CD4-positive, alpha-beta memory T cell (primary cell): ENCODE results near the gene TMC8. TPM values are rescaled to one million over a fixed set of nuclear protein-coding genes. Genes with fewer than 3 reads are reported as not detected.

Source experiments
- CTCF ChIA-PET: fragments of 350-600 bp; sonication (Branson Sonifier 250); formaldehyde crosslinking; loops from one replicate; lab custom pipeline; 2021; ENCODE audit warnings: inconsistent platforms; ENCODE audit not compliant: partially characterized antibody; lab: Charles Lee
- POLR2A ChIA-PET: fragments of 350-600 bp; sonication (Branson Sonifier 250); formaldehyde crosslinking; loops from one replicate; lab custom pipeline; 2021; ENCODE audit not compliant: partially characterized antibody; lab: Charles Lee
- DNase-seq, 5 donors: peaks; one replicate each; pipeline versions ENCODE4 v3.0.0 to v3.0.0-alpha.2; 2020 to 2022; ENCODE audit warnings: mixed read lengths in 1 of 5
- H3K27ac ChIP-seq: one replicate; pipeline ENCODE4 v1.7.0; 2013; ENCODE audit warnings: low read depth, low read length
- H3K27me3 ChIP-seq: 2 replicates; pipeline ENCODE4 v1.7.0; 2013; ENCODE audit warnings: mild to moderate bottlenecking, low read length, moderate library complexity; ENCODE audit not compliant: insufficient read depth
- H3K36me3 ChIP-seq: 2 replicates; pipeline ENCODE4 v1.7.0; 2013; ENCODE audit warnings: mild to moderate bottlenecking, low read length, moderate library complexity; ENCODE audit not compliant: insufficient read depth
- H3K4me1 ChIP-seq: 2 replicates; pipeline ENCODE4 v1.7.0; 2013; ENCODE audit warnings: mild to moderate bottlenecking, low read length, moderate library complexity; ENCODE audit not compliant: insufficient read depth
- H3K4me3 ChIP-seq, 2 donors: one replicate each; pipeline ENCODE4 v1.7.0; 2013; ENCODE audit warnings: low read length in 2 of 2, mild to moderate bottlenecking in 1 of 2
- H3K9me3 ChIP-seq, 2 donors: one replicate each; pipeline ENCODE4 v1.7.0; 2013; ENCODE audit warnings: low read length in 2 of 2, control low read depth in 1 of 2; ENCODE audit not compliant: control insufficient read depth in 1 of 2
- H3K27ac Mint-ChIP-seq, 7 donors: one replicate each; pipeline ENCODE4 v1.8.0; 2020 to 2021; ENCODE audit warnings: mixed read lengths in 7 of 7, mild to moderate bottlenecking in 6 of 7, inconsistent platforms in 3 of 7, moderate library complexity in 3 of 7
- H3K27me3 Mint-ChIP-seq, 2 donors: one replicate each; pipeline ENCODE4 v1.8.0; 2020 to 2021; ENCODE audit warnings: mixed read lengths in 2 of 2
- H3K36me3 Mint-ChIP-seq, 2 donors: one replicate each; pipeline ENCODE4 v1.8.0; 2020 to 2021; ENCODE audit warnings: mixed read lengths in 2 of 2, inconsistent platforms in 1 of 2, mild to moderate bottlenecking in 1 of 2
- H3K4me1 Mint-ChIP-seq, 4 donors: one replicate each; pipeline ENCODE4 v1.8.0; 2020 to 2021; ENCODE audit warnings: mixed read lengths in 4 of 4, mild to moderate bottlenecking in 1 of 4
- H3K4me3 Mint-ChIP-seq, 8 donors: one replicate each; pipeline ENCODE4 v1.8.0; 2020 to 2021; ENCODE audit warnings: mixed read lengths in 8 of 8, mild to moderate bottlenecking in 7 of 8, moderate library complexity in 6 of 8, inconsistent platforms in 3 of 8
- H3K9me3 Mint-ChIP-seq, 8 donors: one replicate each; pipeline ENCODE4 v1.8.0; 2020 to 2021; ENCODE audit warnings: mixed read lengths in 8 of 8, mild to moderate bottlenecking in 5 of 8, inconsistent platforms in 3 of 8, moderate library complexity in 1 of 8
- intact Hi-C: fragments of 100-400 bp; cut with micrococcal nuclease; formaldehyde crosslinking; loops from one replicate; pipeline ENCODE4 v1.15.1; 2023
- polyA plus RNA-seq, 2 donors: library from polyadenylated mRNA; unstranded; fragments of 300-500 nt; fragmentation: Illumina TruSeq; gene quantifications; one replicate each; pipeline ENCODE4 v1.2.3, GENCODE V29; 2021
- total RNA-seq, 2 experiments: library from RNA; stranded (reverse); gene quantifications; one replicate each; pipeline ENCODE4 v1.2.3, GENCODE V29; 2021

The TMC8 gene
- total and polyA plus RNA-seq, 4 experiments from 2014 or later: 77.7 to 430 (median 298) TPM

GRCh38 chr17:78104540-78104941 is 26.0 kb upstream of the TMC8 start:
- H3K27ac ChIP-seq: no peak overlapping the region
- ChIA-PET CTCF (no interaction called here), POLR2A (interaction anchor here (13.2 kb wide), 1 partner anchor 28 kb away, joined by 805 read pairs; the partner anchor contains the start of genes TMC6 and TMC8)
- H3K36me3 Mint-ChIP-seq: peaks cover 34 to 67% of the 10 kb centered on the region in 2 donors
- H3K4me1 ChIP-seq: no peaks in the 10 kb centered on the region
- intact Hi-C loops: no loop called here
- H3K4me3 Mint-ChIP-seq: no peak overlapping the region
- no peak overlapping the region for H3K4me3 ChIP-seq
- H3K4me1 Mint-ChIP-seq: peaks cover 5 to 19% (median 9%) of the 10 kb centered on the region in 4 donors
- no peaks in the 10 kb centered on the region for H3K9me3 Mint-ChIP-seq
- no peak for DNase-seq
- H3K9me3 ChIP-seq: no peaks in the 10 kb centered on the region
- peaks cover 53% of the 10 kb centered on the region for H3K36me3 ChIP-seq
- no peaks in the 10 kb centered on the region for H3K27me3 ChIP-seq
- no peak overlapping the region for H3K27ac Mint-ChIP-seq
- H3K27me3 Mint-ChIP-seq: no peaks in the 10 kb centered on the region

GRCh38 chr17:78105101-78105500 is 25.5 kb upstream of the TMC8 start:
- POLR2A ChIA-PET: interaction anchor here (0.8 to 13.2 kb wide), 2 partner anchors 13 to 27 kb away, joined by 4 to 805 read pairs; partner anchors contain the start of genes TMC6 and TMC8
- Mint-ChIP-seq H3K27me3 (no peaks in the 10 kb centered on the region), H3K36me3 (peaks cover 30 to 63% of the 10 kb centered on the region in 2 donors), H3K4me1 (peaks cover 5 to 19% (median 10%) of the 10 kb centered on the region in 4 donors), H3K4me3 (no peak overlapping the region), H3K27ac (peak overlapping the region in 1 of 7 donors; percentile 41), H3K9me3 (no peaks in the 10 kb centered on the region)
- H3K27me3 ChIP-seq: no peaks in the 10 kb centered on the region
- DNase-seq: no peak
- no peaks in the 10 kb centered on the region for H3K4me1 ChIP-seq
- H3K9me3 ChIP-seq: no peaks in the 10 kb centered on the region
- no peak overlapping the region for H3K4me3 ChIP-seq
- intact Hi-C loops: no loop called here
- CTCF ChIA-PET: interaction anchor here (1.5 to 3.6 kb wide), 2 partner anchors 30 to 72 kb away, joined by 4 to 17 read pairs; no protein-coding TSS in a partner anchor
- H3K27ac ChIP-seq: no peak overlapping the region
- peaks cover 53% of the 10 kb centered on the region for H3K36me3 ChIP-seq

GRCh38 chr17:78105551-78105950 is 25.0 kb upstream of the TMC8 start:
- H3K4me3 ChIP-seq: no peak overlapping the region
- Mint-ChIP-seq H3K9me3 (no peaks in the 10 kb centered on the region), H3K27ac (no peak overlapping the region), H3K36me3 (peaks cover 32 to 64% of the 10 kb centered on the region in 2 donors), H3K4me3 (no peak overlapping the region), H3K4me1 (peaks cover 5 to 19% (median 11%) of the 10 kb centered on the region in 4 donors), H3K27me3 (no peaks in the 10 kb centered on the region)
- CTCF ChIA-PET: interaction anchor here (1.5 to 3.6 kb wide), 2 partner anchors 29 to 71 kb away, joined by 4 to 17 read pairs; no protein-coding TSS in a partner anchor
- H3K27ac ChIP-seq: no peak overlapping the region
- H3K27me3 ChIP-seq: no peaks in the 10 kb centered on the region
- intact Hi-C loops: no loop called here
- POLR2A ChIA-PET: interaction anchor here (0.8 to 13.2 kb wide), 3 partner anchors 9 to 27 kb away, joined by 3 to 805 read pairs (median 4); partner anchors contain the start of genes TMC6 and TMC8
- H3K36me3 ChIP-seq: peaks cover 53% of the 10 kb centered on the region
- H3K4me1 ChIP-seq: peaks cover 2% of the 10 kb centered on the region
- no peak for DNase-seq
- H3K9me3 ChIP-seq: no peaks in the 10 kb centered on the region

- Mint-ChIP-seq H3K36me3 (peaks cover 31 to 68% of the 10 kb centered on the region in 2 donors), H3K4me3 (no peak overlapping the region), H3K9me3 (no peaks in the 10 kb centered on the region), H3K4me1 (peaks cover 8 to 21% (median 17%) of the 10 kb centered on the region in 4 donors), H3K27ac (no peak overlapping the region), H3K27me3 (no peaks in the 10 kb centered on the region)
- no peak for DNase-seq
- no peaks in the 10 kb centered on the region for H3K27me3 ChIP-seq
- ChIA-PET CTCF (interaction anchor here (1.5 to 3.6 kb wide), 2 partner anchors 29 to 71 kb away, joined by 4 to 17 read pairs; no protein-coding TSS in a partner anchor), POLR2A (interaction anchor here (0.6 to 13.2 kb wide), 4 partner anchors 9 to 252 kb away, joined by 3 to 805 read pairs (median 6); partner anchors contain the start of genes TMC6 and TMC8)
- no peaks in the 10 kb centered on the region for H3K9me3 ChIP-seq
- intact Hi-C loops: no loop called here
- no peak overlapping the region for H3K4me3 ChIP-seq
- H3K36me3 ChIP-seq: peaks cover 60% of the 10 kb centered on the region
- H3K27ac ChIP-seq: no peak overlapping the region
- H3K4me1 ChIP-seq: peaks cover 3% of the 10 kb centered on the region
Measured at GRCh38 chr17:78106211-78106610, 24.4 kb upstream of the TMC8 start.

GRCh38 chr17:78107457-78107856 is 23.1 kb upstream of the TMC8 start:
- no peaks in the 10 kb centered on the region for H3K27me3 Mint-ChIP-seq
- Histone ChIP-seq H3K36me3 (peaks cover 60% of the 10 kb centered on the region), H3K27me3 (no peaks in the 10 kb centered on the region), H3K4me3 (no peak overlapping the region), H3K9me3 (no peaks in the 10 kb centered on the region), H3K27ac (no peak overlapping the region), H3K4me1 (peaks cover 6% of the 10 kb centered on the region)
- peak overlapping the region in 6 of 7 donors; percentile 22 to 76 (median 53) for H3K27ac Mint-ChIP-seq
- ChIA-PET POLR2A (interaction anchor here (13.2 kb wide), 1 partner anchor 25 kb away, joined by 805 read pairs; the partner anchor contains the start of genes TMC6 and TMC8), CTCF (interaction anchor here (1.3 to 3.6 kb wide), 3 partner anchors 23 to 69 kb away, joined by 3 to 17 read pairs (median 3); partner anchors contain the start of gene TMC8)
- peaks cover 10 to 25% (median 19%) of the 10 kb centered on the region in 4 donors for H3K4me1 Mint-ChIP-seq
- H3K9me3 Mint-ChIP-seq: no peaks in the 10 kb centered on the region
- H3K4me3 Mint-ChIP-seq: no peak overlapping the region
- DNase-seq: no peak
- intact Hi-C loops: no loop called here
- peaks cover 27 to 59% of the 10 kb centered on the region in 2 donors for H3K36me3 Mint-ChIP-seq

GRCh38 chr17:78107976-78108725 is 22.4 kb upstream of the TMC8 start:
- ChIA-PET CTCF (interaction anchor here (1.1 to 7.4 kb wide), 5 partner anchors 22 to 69 kb away, joined by 3 to 107 read pairs (median 4); partner anchors contain the start of gene TMC8), POLR2A (interaction anchor here (0.6 to 13.2 kb wide), 4 partner anchors 10 to 41 kb away, joined by 3 to 805 read pairs (median 4); partner anchors contain the start of genes TMC6 and TMC8)
- no peak overlapping the region for H3K27ac ChIP-seq
- intact Hi-C loops: no loop called here
- no peak overlapping the region for H3K4me3 ChIP-seq
- H3K9me3 ChIP-seq: no peaks in the 10 kb centered on the region
- Mint-ChIP-seq H3K4me3 (no peak overlapping the region), H3K36me3 (peaks cover 29 to 64% of the 10 kb centered on the region in 2 donors), H3K9me3 (no peaks in the 10 kb centered on the region), H3K27me3 (no peaks in the 10 kb centered on the region), H3K27ac (peak overlapping the region in 4 of 7 donors; percentile 35 to 66 (median 55)), H3K4me1 (peaks cover 13 to 31% (median 25%) of the 10 kb centered on the region in 4 donors)
- peaks cover 60% of the 10 kb centered on the region for H3K36me3 ChIP-seq
- H3K27me3 ChIP-seq: no peaks in the 10 kb centered on the region
- no peak for DNase-seq
- H3K4me1 ChIP-seq: peaks cover 12% of the 10 kb centered on the region
